GM06990 (cell line): Measurements from ENCODE around the gene SRPK2.
A peak's percentile ranks its signal among the peaks of the same experiment; 100 is the strongest.

Experiments
- DNase-seq: peaks from one replicate; pipeline ENCODE4 v3.0.0-alpha.2; 2011; ENCODE audit not compliant: insufficient read length; ENCODE audit errors: extremely low read depth
- H3K27me3 ChIP-seq: replicated peaks from 2 replicates; pipeline ENCODE4 v1.6.0; 2011; ENCODE audit warnings: low read length; ENCODE audit not compliant: control insufficient read depth, insufficient read depth
- H3K36me3 ChIP-seq: 2 replicates; pipeline ENCODE4 v1.5.1; 2011; ENCODE audit warnings: low read length; ENCODE audit not compliant: control insufficient read depth, insufficient read depth
- H3K4me3 ChIP-seq: replicated peaks from 2 replicates; pipeline ENCODE4 v1.5.1; 2011; ENCODE audit warnings: low read depth, mild to moderate bottlenecking, control low read depth, low read length
- CTCF ChIP-seq: IDR thresholded peaks from 2 replicates; pipeline ENCODE4 v1.5.1; 2011; ENCODE audit warnings: low read length, control low read depth, mild to moderate bottlenecking, inconsistent platforms; ENCODE audit not compliant: insufficient read depth, poor library complexity, severe bottlenecking

The SRPK2 gene

GRCh38 chr7:105399043-105399725, 10.5 kb upstream of the SRPK2 start:
- Histone ChIP-seq H3K36me3 (no peaks in the 10 kb centered on the region), H3K4me3 (no peak overlapping the region), H3K27me3 (no peaks in the 10 kb centered on the region)
- DNase-seq = no peak
- TF ChIP-seq CTCF = peak; percentile 6

- no peaks in the 10 kb centered on the region for H3K36me3 ChIP-seq
- TF ChIP-seq CTCF = no peak
- H3K4me3 ChIP-seq = no peak overlapping the region
- DNase-seq = no peak
- H3K27me3 ChIP-seq = no peaks in the 10 kb centered on the region
Measured at GRCh38 chr7:105396566-105396965, 7.8 kb upstream of the SRPK2 start.

GRCh38 chr7:105391429-105391828, 2.7 kb upstream of the SRPK2 start:
- H3K4me3 ChIP-seq = no peak overlapping the region
- no peak for DNase-seq
- no peak for TF ChIP-seq CTCF
- no peaks in the 10 kb centered on the region for H3K27me3 ChIP-seq
- H3K36me3 ChIP-seq = no peaks in the 10 kb centered on the region

- no peaks in the 10 kb centered on the region for H3K36me3 ChIP-seq
- DNase-seq = no peak
- H3K4me3 ChIP-seq = no peak overlapping the region
- H3K27me3 ChIP-seq = no peaks in the 10 kb centered on the region
- TF ChIP-seq CTCF = no peak
Measured at GRCh38 chr7:105389889-105390288, 1.2 kb upstream of the SRPK2 start.

GRCh38 chr7:105389088-105389650, 448 bp upstream of the SRPK2 start:
- Histone ChIP-seq H3K36me3 (no peaks in the 10 kb centered on the region), H3K27me3 (no peaks in the 10 kb centered on the region), H3K4me3 (peak overlapping the region; percentile 86)
- DNase-seq = peak; percentile 52
- no peak for TF ChIP-seq CTCF
